Measurements from ENCODE around the gene CASR.

- TF ChIP-seq CTCF (IDR thresholded peaks at IDR 0.05) (no peak), POLR2A (IDR thresholded peaks at IDR 0.05) (no peak)
Observed at GRCh38 chr3:122265957-122266356, 82.5 kb downstream of the CASR start.

Measured in heart left ventricle (tissue), 13 donors.